ENCODE measurements around the gene ATF5. TPM values are rescaled to one million over a fixed set of nuclear protein-coding genes. Genes with fewer than 3 reads are reported as not detected.

The ATF5 gene, protein sequence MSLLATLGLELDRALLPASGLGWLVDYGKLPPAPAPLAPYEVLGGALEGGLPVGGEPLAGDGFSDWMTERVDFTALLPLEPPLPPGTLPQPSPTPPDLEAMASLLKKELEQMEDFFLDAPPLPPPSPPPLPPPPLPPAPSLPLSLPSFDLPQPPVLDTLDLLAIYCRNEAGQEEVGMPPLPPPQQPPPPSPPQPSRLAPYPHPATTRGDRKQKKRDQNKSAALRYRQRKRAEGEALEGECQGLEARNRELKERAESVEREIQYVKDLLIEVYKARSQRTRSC
- total RNA-seq = 3.4 and 5.8 TPM in 2 replicates

DNA sequence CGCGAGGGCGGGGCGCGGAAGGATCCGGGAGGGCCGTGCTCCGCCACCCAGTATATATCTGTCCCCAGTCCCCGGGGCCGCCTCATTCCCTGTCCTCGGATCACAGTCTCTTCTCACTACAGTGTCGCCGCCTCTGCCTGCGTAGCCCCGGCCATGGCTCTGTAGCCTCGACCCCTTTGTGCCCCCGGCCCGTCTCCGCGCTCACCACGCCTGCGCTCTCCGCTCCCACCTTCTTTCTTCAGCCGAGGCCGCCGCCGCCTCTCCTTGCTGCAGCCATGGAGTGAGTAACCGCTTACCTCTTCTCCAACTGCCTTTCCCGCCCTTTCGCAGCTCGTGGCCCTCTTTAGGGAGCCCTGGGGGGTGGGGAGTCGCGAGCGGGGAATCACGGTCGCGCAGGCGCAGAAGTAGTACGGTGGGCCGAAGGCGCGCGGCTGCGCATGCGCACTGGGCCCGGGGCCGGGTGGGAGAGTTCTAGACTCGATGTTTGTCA, at the start of gene ATF5, which contains the start of gene NUP62:
Gene ATF5 (plus strand): TSS at position 85 of the 490 bp plus-strand sequence. CDS start 1,646 bp downstream, outside the sequence.
Gene NUP62 (minus strand): TSS at position 384 of the 490 bp plus-strand sequence. CDS start 19,697 bp downstream, outside the sequence.

GRCh38 chr19:49896863-49897621, 32.0 kb upstream of the ATF5 start, which contains the start of gene IL4I1:
IL4I1 (minus strand) TSS chr19:49896887; CDS start chr19:49896160, 727 bp downstream.

DNA sequence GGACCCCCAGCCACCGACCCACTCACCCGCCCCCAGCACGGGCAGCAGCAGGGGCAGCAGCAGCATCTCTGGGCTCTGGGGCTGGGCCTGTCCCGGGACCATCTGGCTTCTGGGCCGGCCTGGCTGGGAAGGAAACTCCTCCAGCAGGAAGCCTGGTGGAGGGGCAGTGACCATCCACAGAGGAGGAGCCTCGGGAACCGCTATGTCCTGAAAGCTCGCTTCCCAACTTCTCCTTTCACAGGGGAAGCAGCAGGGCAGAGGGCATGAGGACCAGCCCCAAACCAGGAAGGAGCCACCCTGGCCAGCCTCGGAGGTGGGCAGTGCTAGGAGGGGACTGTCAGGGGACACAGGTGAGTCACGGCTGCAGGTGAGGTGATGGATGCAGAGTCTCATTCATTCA, 32.0 kb downstream of the ATF5 start, which contains the start of gene SIGLEC11:
Gene SIGLEC11 (minus strand): TSS at position 193 of the 400 bp plus-strand sequence. CDS start 91 bp downstream, at position 102.

Other genes with a start within 250 kb of the ATF5 start
- 0.63 and 3.2 TPM in 2 replicates for gene ADM5, start 239.6 kb upstream of the ATF5 start, total RNA-seq
- 22.8 and 24.9 TPM in 2 replicates for gene CPT1C, start 238.1 kb upstream of the ATF5 start, total RNA-seq
- gene TSKS, start 165.9 kb upstream of the ATF5 start, total RNA-seq = not detected in 2 replicates
- gene AP2A1, start 162.2 kb upstream of the ATF5 start, total RNA-seq = 46.6 and 81.9 TPM in 2 replicates
- 19.3 and 20.0 TPM in 2 replicates for gene FUZ, start 115.9 kb upstream of the ATF5 start, total RNA-seq
- 9.7 and 25.1 TPM in 2 replicates for gene MED25, start 110.9 kb upstream of the ATF5 start, total RNA-seq
- gene PTOV1, start 78.0 kb upstream of the ATF5 start, total RNA-seq = 37.2 and 79.3 TPM in 2 replicates
- gene PNKP, start 61.6 kb upstream of the ATF5 start, total RNA-seq = 32.1 and 46.5 TPM in 2 replicates
- 6.6 and 12.7 TPM in 2 replicates for gene AKT1S1, start 51.9 kb upstream of the ATF5 start, total RNA-seq
- gene TBC1D17, start 51.5 kb upstream of the ATF5 start, total RNA-seq = 7.8 and 10.9 TPM in 2 replicates
- 4.0 and 7.0 TPM in 2 replicates for gene IL4I1, start 32.3 kb upstream of the ATF5 start, total RNA-seq
- 21.0 and 49.7 TPM in 2 replicates for gene NUP62, start 299 bp downstream of the ATF5 start, total RNA-seq
- gene SIGLEC11, start 32.0 kb downstream of the ATF5 start, total RNA-seq = not detected in 2 replicates
- 15.2 and 20.6 TPM in 2 replicates for gene VRK3, start 96.2 kb downstream of the ATF5 start, total RNA-seq
- 6.2 and 7.6 TPM in 2 replicates for gene ZNF473, start 96.8 kb downstream of the ATF5 start, total RNA-seq
- not detected in 2 replicates for gene IZUMO2, start 234.1 kb downstream of the ATF5 start, total RNA-seq

All from bladder microvascular endothelial cell (primary cell).